Fibroblast of peridontal ligament (primary cell): ENCODE data around the gene INVS.
A peak's percentile ranks its signal among the peaks of the same experiment; 100 is the strongest.
"Not testable (repeated sequence)": the region's sequence is repeated elsewhere in the genome, so short reads cannot be mapped to it uniquely, and the experiment has no call there.

ENCODE experiments used
- DNase-seq: peaks from one replicate; pipeline ENCODE4 v3.0.0-alpha.2; 2010; ENCODE audit errors: extremely low read depth

Gene INVS

GRCh38 chr9:100084128-100084453 lies 15.0 kb upstream of the INVS start:
- DNase-seq, result no peak

- DNase-seq, result no peak
Observed at GRCh38 chr9:100084734-100085133, 14.3 kb upstream of the INVS start.

- DNase-seq, result no peak
Observed at GRCh38 chr9:100086097-100086635, 12.9 kb upstream of the INVS start.

- DNase-seq, result no peak
Observed at GRCh38 chr9:100087218-100087617, 11.8 kb upstream of the INVS start.

- DNase-seq, result no peak
Observed at GRCh38 chr9:100088202-100088601, 10.8 kb upstream of the INVS start.

- DNase-seq, result no peak
Observed at GRCh38 chr9:100090880-100091279, 8.2 kb upstream of the INVS start.

- DNase-seq, result no peak
Observed at GRCh38 chr9:100091650-100092049, 7.4 kb upstream of the INVS start.

- no peak for DNase-seq
Observed at GRCh38 chr9:100092066-100092465, 7.0 kb upstream of the INVS start.

GRCh38 chr9:100094411-100094810 lies 4.6 kb upstream of the INVS start:
- not testable (repeated sequence) for DNase-seq

GRCh38 chr9:100096378-100096916 lies 2.6 kb upstream of the INVS start:
- no peak for DNase-seq

- DNase-seq, result peak; percentile 43
Observed at GRCh38 chr9:100098046-100098886, 777 bp upstream of the INVS start.

GRCh38 chr9:100099722-100100042 lies 639 bp downstream of the INVS start:
- DNase-seq, result no peak

GRCh38 chr9:100100146-100100667 lies 1.2 kb downstream of the INVS start:
- no peak for DNase-seq

GRCh38 chr9:100101608-100102007 lies 2.6 kb downstream of the INVS start:
- DNase-seq, result no peak

GRCh38 chr9:100104314-100104713 lies 5.3 kb downstream of the INVS start:
- no peak for DNase-seq

- no peak for DNase-seq
Observed at GRCh38 chr9:100105861-100106260, 6.8 kb downstream of the INVS start.

GRCh38 chr9:100106616-100107015 lies 7.6 kb downstream of the INVS start:
- no peak for DNase-seq

- DNase-seq, result no peak
Observed at GRCh38 chr9:100108559-100108958, 9.5 kb downstream of the INVS start.

GRCh38 chr9:100111235-100111634 lies 12.2 kb downstream of the INVS start:
- peak; percentile 99 for DNase-seq

- no peak for DNase-seq
Observed at GRCh38 chr9:100112677-100113336, 13.8 kb downstream of the INVS start.

GRCh38 chr9:100117316-100117715 lies 18.3 kb downstream of the INVS start:
- no peak for DNase-seq

- no peak for DNase-seq
Observed at GRCh38 chr9:100120286-100120685, 21.2 kb downstream of the INVS start.

GRCh38 chr9:100125236-100125635 lies 26.2 kb downstream of the INVS start:
- DNase-seq, result no peak
